Ramos (cell line): Measurements from ENCODE around the gene GET4.
"Not testable (repeated sequence)": the region's sequence is repeated elsewhere in the genome, so short reads cannot be mapped to it uniquely, and the experiment has no call there.

Experiments
- in situ Hi-C: fragments of 300-500 bp; cut with MboI; formaldehyde crosslinking; loops from one replicate; pipeline ENCODE4 v1.14.3; 2022; ENCODE audit warnings: low sequenced_read_pairs; ENCODE audit not compliant: unreplicated experiment

Gene GET4

GRCh38 chr7:897086-897485 lies 20.7 kb downstream of the GET4 start:
- in situ Hi-C loops, result no loop called here

GRCh38 chr7:897771-898376 lies 21.5 kb downstream of the GET4 start:
- in situ Hi-C loops, result no loop called here

- in situ Hi-C loops, result no loop called here
Observed at GRCh38 chr7:898460-898854, 22.1 kb downstream of the GET4 start.

DNA sequence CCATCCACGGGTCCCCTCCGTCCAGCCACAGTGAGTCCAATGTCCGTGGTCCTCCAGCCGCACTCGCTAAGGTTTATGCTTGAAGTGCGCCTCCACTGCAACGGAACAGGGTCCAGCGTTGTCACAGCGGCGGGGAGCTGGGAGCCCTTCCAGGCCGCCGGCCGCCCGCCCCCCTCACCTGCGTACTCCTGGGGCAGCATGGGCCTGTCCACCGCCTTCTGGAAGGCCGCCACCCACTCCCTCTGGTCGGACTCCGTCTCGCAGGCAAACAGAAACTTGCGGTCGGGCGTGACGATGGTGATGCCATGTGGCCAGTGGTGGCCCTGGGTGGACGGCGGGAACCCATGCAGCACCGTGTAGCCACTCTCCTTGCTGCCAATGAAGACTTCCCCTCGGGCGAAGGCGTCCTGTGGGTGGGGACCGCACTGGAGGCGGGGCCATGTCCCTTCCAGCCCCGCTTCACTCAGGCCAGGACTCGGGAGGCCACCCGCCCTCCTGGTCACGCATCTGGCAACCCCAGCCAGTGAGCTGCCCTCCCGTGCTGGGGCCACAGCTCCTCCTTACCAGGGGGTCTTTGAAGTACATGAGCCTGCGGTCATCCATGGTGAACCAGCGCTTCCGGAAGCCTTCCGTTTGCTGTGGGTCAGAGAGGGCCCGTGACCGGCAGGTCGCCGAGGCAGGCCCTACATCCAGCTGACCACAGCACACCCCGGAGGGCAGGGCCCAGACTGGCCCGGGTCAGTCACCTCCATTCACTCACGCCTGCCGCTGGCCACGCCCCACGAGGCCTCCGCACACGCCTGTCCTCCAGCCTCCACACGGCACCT lies 22.7 kb downstream of the GET4 start:
- in situ Hi-C loops, result no loop called here

DNA sequence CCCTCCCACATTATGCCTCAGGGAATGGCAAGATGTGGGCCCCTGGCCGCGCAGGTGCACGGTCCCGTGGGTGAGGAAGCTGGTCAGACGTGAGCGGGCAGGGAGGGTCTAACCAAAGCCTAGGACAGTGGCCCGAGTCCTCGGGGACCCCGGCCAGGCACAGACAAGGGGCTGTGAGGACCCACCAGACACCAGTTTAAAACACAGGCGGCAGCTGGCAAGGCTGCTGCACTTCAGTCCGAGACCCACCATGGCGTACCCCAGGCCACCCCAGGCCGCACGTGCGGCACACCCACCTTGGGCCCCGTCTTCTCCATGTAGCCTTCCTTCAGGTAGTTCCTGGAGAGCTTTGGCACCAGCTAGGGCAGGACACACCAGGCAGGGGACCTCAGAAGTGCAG lies 23.5 kb downstream of the GET4 start:
- in situ Hi-C loops, result no loop called here

DNA sequence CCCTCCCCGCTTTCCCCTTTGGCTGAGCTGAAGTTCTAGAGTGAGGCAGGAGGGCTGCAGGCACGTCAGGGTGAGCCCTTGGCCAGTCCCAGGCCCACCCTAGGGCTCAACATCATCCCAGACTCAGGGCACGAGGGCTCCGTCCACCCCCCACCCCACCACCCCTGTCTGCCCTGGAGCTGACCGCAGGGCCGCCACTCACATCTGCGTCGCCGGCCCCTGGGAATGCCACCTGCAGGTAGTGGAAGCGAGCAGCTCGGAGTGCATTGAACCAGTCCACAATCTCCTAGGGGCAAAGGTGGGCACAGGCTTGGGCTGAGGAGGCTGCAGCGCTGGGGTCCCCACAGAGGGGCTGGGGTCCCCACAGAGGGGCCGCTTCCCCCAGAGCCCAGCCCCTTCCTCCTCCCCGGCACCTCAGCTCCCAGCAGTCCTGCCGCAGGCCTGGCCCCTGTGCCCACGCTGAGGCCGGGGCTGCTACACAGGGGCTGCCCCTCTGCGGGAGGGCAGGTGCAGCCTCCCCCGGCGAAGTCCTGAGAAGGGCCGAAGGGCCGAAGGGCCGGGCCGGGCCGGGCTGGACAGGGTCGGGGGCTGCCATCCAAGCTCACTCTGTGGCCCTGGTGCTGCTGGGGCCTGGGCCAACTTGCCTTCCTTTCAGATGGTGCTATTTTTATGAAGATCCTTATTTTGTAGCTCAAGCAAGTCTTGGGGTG lies 24.1 kb downstream of the GET4 start:
- in situ Hi-C loops, result no loop called here

GRCh38 chr7:901041-901387 lies 24.7 kb downstream of the GET4 start:
- in situ Hi-C loops, result no loop called here

DNA sequence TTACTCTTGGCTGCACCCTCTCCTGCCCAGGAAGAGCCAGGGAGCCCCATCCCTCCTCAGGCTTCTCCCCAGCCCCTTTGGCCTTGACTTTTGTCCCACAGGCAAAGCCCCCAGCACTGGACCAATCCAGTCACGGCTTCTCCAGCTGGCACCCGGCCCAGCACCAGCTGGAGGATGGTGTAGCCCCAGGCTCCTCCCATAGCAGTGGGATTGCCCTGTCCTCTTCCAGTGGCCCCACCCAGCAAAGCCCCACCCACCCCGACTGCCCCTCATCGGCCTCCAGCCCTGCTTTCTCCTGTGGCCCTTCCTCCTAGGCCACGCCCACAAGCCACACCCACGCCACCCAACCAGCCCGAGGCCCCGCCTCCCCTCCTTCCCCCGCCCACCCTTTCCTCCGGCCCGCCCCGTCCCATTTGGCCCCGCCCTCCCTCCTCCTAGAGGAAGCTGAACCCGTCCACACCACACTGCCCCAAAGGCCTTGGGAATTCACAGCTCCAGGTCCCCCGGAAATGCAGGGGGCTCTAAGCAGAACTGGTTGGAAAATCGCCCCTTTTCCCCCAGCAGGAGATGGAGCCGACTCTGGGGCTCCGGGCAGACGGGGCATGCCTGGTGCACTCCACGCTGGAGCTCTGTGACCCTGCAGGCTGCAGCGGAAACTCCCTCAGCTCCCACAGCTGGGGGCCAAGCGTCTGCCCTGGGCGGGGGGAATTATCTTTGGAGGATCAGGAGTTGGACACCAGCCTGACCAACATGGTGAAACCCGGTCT lies 25.2 kb downstream of the GET4 start:
- in situ Hi-C loops, result no loop called here

DNA sequence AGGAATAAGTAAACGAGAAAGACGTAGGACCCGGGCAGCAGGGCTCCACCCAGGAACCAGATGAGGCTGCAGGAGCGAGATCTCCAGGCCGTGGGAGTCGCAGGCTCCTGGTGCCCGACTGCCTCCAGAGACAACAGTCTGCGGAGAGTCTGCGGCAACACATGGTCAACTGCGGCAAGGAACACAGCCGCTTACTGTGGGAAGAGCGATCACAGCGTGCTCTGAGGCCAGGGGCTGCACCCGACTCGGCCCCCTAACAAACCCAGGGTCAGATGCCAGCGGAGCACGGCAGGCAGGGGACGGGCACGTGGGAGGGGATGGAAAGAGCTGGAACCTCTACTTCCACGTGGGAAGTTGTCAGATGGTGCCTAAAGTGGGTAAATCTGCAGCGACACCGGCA lies 26.6 kb downstream of the GET4 start:
- in situ Hi-C loops, result no loop called here

GRCh38 chr7:903921-904755 lies 27.8 kb downstream of the GET4 start:
- in situ Hi-C loops, result no loop called here

DNA sequence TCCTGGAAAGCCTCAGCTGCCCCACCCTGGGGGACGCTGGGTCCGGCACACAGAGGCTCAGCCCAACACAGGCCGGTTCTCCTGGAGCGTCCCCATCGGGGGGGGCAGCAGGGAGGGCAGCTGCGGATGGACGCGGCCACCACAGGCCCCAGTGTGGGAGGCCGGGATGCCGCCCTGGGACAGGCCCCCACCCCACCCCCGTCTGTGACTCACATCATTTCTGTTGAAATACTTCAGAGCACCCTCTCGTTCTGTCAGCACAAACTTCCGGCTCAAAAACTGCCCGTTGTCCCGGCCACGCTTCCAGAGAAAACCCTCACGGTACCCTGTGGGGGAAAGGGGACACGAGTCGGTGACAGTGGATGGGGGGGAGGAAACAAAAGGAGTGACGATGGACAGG lies 28.5 kb downstream of the GET4 start:
- in situ Hi-C loops, result no loop called here

DNA sequence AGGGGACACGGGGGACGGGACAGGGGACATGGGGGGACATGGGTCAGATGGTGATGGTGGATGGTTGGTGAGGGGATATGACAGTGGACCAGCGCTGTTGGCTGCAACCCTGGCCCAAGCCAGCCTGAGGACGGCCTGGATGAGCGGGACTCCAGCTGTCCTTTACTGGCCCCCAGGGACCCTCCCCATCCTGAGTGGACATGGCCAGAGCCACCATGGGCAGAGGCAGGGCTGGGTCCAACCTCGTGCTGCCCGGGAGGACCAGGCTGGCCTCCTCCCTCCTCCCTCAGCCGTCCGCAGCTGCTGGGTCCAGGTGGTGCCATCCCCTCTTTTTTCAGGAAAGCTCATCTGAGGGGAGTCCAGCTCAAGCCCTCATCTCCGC lies 30.4 kb downstream of the GET4 start:
- in situ Hi-C loops, result no loop called here

DNA sequence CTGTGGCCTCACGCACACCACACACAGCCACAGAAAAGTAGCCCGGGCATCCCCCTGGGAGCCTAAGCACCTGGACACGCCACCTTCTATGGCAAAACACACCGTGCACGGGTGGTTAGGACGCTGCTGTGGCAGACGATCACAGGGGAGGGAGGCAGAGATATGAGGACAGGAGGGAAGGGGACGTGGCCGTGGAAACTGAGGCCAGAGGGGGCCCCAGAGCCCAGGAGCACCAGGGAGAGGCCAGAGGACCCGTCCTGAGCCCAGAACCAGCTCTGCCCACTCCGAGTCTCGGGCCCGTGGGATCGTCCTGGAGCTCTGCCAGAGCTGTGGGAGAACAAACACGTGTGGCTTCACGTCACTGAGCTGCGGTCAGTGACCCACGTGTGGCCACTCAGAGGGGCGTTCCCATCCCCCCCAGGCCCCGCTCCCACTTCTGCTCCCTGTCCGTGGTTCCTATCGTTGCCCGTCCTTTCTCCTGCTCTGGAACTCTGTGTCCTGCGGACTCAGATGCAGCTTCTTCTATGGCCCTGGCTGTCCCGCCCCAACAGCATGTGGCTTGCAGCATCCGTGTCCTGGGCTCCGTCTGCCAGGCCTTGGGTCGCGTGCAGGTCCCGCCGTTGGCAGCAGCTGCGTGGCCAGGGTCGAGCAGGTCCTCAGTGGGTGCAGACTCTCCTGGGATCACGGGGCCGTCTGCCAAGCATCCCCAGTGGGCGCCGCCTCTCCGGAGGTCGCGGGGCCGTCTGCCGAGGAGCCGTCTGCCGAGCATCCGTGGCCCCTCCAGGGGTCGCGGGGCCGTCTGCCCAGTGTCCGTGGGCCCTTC lies 31.0 kb downstream of the GET4 start:
- in situ Hi-C loops, result no loop called here

- in situ Hi-C loops, result no loop called here
Observed at GRCh38 chr7:908159-908581, 31.8 kb downstream of the GET4 start.

DNA sequence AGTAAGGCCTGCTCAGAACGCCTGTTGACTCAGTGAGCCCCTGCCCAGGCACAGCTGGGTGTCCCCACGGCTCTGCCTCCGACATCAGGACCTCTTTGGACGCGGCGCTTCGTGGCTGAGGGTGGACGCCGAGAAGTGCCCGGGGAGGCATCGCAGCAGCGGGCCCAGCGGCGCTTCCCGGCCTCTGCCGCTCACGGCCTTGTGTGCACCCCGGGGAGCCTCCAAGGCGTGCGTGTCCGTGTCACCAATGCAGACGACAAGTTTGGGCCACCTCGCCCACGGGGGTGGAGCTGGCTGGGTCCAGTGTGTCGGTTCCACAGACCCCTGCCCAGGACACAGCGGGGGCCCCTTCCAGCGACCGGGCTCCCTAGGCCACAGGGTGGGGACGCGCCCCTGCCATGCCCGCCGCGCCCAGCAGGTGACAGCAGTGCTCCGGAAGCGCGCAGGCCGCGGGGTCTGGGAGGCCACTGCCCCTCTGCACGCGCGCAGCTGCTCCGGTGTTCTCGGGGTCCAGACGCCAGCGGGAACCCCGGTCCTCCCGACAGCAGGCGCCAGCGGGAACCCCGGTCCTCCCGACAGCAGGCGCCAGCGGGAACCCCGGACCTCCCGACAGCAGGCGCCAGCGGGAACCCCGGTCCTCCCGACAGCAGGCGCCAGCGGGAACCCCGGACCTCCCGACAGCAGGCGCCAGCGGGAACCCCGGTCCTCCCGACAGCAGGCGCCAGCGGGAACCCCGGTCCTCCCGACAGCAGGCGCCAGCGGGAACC lies 32.4 kb downstream of the GET4 start:
- in situ Hi-C loops, result not testable (repeated sequence)

GRCh38 chr7:909358-910329 lies 33.3 kb downstream of the GET4 start:
- in situ Hi-C loops, result loop anchor here (10.0 kb wide), 1 partner anchor 275 kb away; no protein-coding TSS in a partner anchor

- in situ Hi-C loops, result loop anchor here (10.0 kb wide), 1 partner anchor 274 kb away; no protein-coding TSS in a partner anchor
Observed at GRCh38 chr7:910441-910861, 34.1 kb downstream of the GET4 start.
